ENCODE measurements around the gene PTPRN2. TPM values are rescaled to one million over a fixed set of nuclear protein-coding genes. Genes with fewer than 3 reads are reported as not detected.

The PTPRN2 gene
- total and polyA plus RNA-seq, 3 experiments from 2014 or later = 0.33 to 1.2 (median 0.42) TPM

GRCh38 chr7:158142657-158143056, 445.0 kb downstream of the PTPRN2 start:
- no peaks in the 10 kb centered on the region for H3K4me1 Mint-ChIP-seq
- no peak overlapping the region for H3K4me3 ChIP-seq (ENCODE audit: low read length)
- H3K27ac ChIP-seq (ENCODE audit: low read depth, low read length) = no peak overlapping the region
- peaks cover 0 to 5% (median 2%) of the 10 kb centered on the region in 5 donors for H3K9me3 Mint-ChIP-seq
- H3K27me3 Mint-ChIP-seq = peaks cover 0 to 1% of the 10 kb centered on the region in 2 donors
- CTCF ChIA-PET = no interaction called here
- no peaks in the 10 kb centered on the region for H3K4me1 ChIP-seq (ENCODE audit: insufficient read depth, low read length)
- H3K27me3 ChIP-seq (ENCODE audit: insufficient read depth, low read length, poor library complexity, severe bottlenecking) = no peaks in the 10 kb centered on the region
- DNase-seq = no peak
- POLR2A ChIA-PET = no interaction called here
- no peaks in the 10 kb centered on the region for H3K36me3 Mint-ChIP-seq
- peaks cover 2% of the 10 kb centered on the region for H3K9me3 ChIP-seq (ENCODE audit: low read length)
- no peak overlapping the region for H3K27ac Mint-ChIP-seq
- no peaks in the 10 kb centered on the region for H3K36me3 ChIP-seq (ENCODE audit: insufficient read depth, low read length)
- H3K4me3 Mint-ChIP-seq = no peak overlapping the region

GRCh38 chr7:158141806-158142518, 445.7 kb downstream of the PTPRN2 start:
- H3K4me1 Mint-ChIP-seq = no peaks in the 10 kb centered on the region
- H3K27me3 Mint-ChIP-seq = peaks cover 0 to 1% of the 10 kb centered on the region in 2 donors
- Histone ChIP-seq H3K9me3 (ENCODE audit: low read length) (no peaks in the 10 kb centered on the region), H3K27me3 (ENCODE audit: insufficient read depth, low read length, poor library complexity, severe bottlenecking) (no peaks in the 10 kb centered on the region), H3K4me1 (ENCODE audit: insufficient read depth, low read length) (no peaks in the 10 kb centered on the region), H3K27ac (ENCODE audit: low read depth, low read length) (no peak overlapping the region), H3K4me3 (ENCODE audit: low read length) (no peak overlapping the region), H3K36me3 (ENCODE audit: insufficient read depth, low read length) (no peaks in the 10 kb centered on the region)
- no peak for DNase-seq
- POLR2A ChIA-PET = no interaction called here
- H3K9me3 Mint-ChIP-seq = peaks cover 0 to 5% (median 2%) of the 10 kb centered on the region in 5 donors
- no peak overlapping the region for H3K27ac Mint-ChIP-seq
- no peaks in the 10 kb centered on the region for H3K36me3 Mint-ChIP-seq
- CTCF ChIA-PET = no interaction called here
- no peak overlapping the region for H3K4me3 Mint-ChIP-seq

GRCh38 chr7:158141221-158141582, 446.4 kb downstream of the PTPRN2 start:
- no peak overlapping the region for H3K27ac Mint-ChIP-seq
- DNase-seq = no peak

GRCh38 chr7:158140538-158141220, 446.9 kb downstream of the PTPRN2 start:
- Mint-ChIP-seq H3K27ac (no peak overlapping the region), H3K36me3 (no peaks in the 10 kb centered on the region), H3K4me1 (no peaks in the 10 kb centered on the region), H3K4me3 (no peak overlapping the region), H3K27me3 (peaks cover 0 to 1% of the 10 kb centered on the region in 2 donors), H3K9me3 (peaks cover 0 to 2% (median 0%) of the 10 kb centered on the region in 5 donors)
- H3K27ac ChIP-seq (ENCODE audit: low read depth, low read length) = no peak overlapping the region
- no peaks in the 10 kb centered on the region for H3K9me3 ChIP-seq (ENCODE audit: low read length)
- DNase-seq = no peak
- H3K27me3 ChIP-seq (ENCODE audit: insufficient read depth, low read length, poor library complexity, severe bottlenecking) = no peaks in the 10 kb centered on the region
- no peak overlapping the region for H3K4me3 ChIP-seq (ENCODE audit: low read length)
- H3K36me3 ChIP-seq (ENCODE audit: insufficient read depth, low read length) = no peaks in the 10 kb centered on the region
- POLR2A ChIA-PET = no interaction called here
- H3K4me1 ChIP-seq (ENCODE audit: insufficient read depth, low read length) = no peaks in the 10 kb centered on the region
- CTCF ChIA-PET = no interaction called here

More at GRCh38 chr7:158141221-158141582, 446.4 kb downstream of the PTPRN2 start:
- no peaks in the 10 kb centered on the region for H3K4me1 Mint-ChIP-seq
- no peaks in the 10 kb centered on the region for H3K36me3 ChIP-seq (ENCODE audit: insufficient read depth, low read length)
- H3K27me3 Mint-ChIP-seq = peaks cover 0 to 1% of the 10 kb centered on the region in 2 donors
- no peaks in the 10 kb centered on the region for H3K27me3 ChIP-seq (ENCODE audit: insufficient read depth, low read length, poor library complexity, severe bottlenecking)
- no peak overlapping the region for H3K4me3 Mint-ChIP-seq
- ChIA-PET POLR2A (no interaction called here), CTCF (no interaction called here)
- H3K9me3 Mint-ChIP-seq = peaks cover 0 to 4% (median 2%) of the 10 kb centered on the region in 5 donors
- no peaks in the 10 kb centered on the region for H3K36me3 Mint-ChIP-seq
- no peak overlapping the region for H3K4me3 ChIP-seq (ENCODE audit: low read length)
- H3K9me3 ChIP-seq (ENCODE audit: low read length) = no peaks in the 10 kb centered on the region
- H3K27ac ChIP-seq (ENCODE audit: low read depth, low read length) = no peak overlapping the region
- no peaks in the 10 kb centered on the region for H3K4me1 ChIP-seq (ENCODE audit: insufficient read depth, low read length)

- POLR2A ChIA-PET = no interaction called here
- no peaks in the 10 kb centered on the region for H3K36me3 Mint-ChIP-seq
- H3K4me1 ChIP-seq (ENCODE audit: insufficient read depth, low read length) = no peaks in the 10 kb centered on the region
These were observed 448.1 kb downstream of the PTPRN2 start for GRCh38 chr7:158139499-158139898.

GRCh38 chr7:158138329-158138597, 449.4 kb downstream of the PTPRN2 start:
- Mint-ChIP-seq H3K36me3 (no peaks in the 10 kb centered on the region), H3K27me3 (peaks cover 0 to 1% of the 10 kb centered on the region in 2 donors), H3K9me3 (peaks cover 0 to 2% (median 0%) of the 10 kb centered on the region in 5 donors), H3K4me1 (no peaks in the 10 kb centered on the region), H3K27ac (no peak overlapping the region), H3K4me3 (no peak overlapping the region)
- H3K9me3 ChIP-seq (ENCODE audit: low read length) = no peaks in the 10 kb centered on the region
- H3K4me3 ChIP-seq (ENCODE audit: low read length) = no peak overlapping the region
- no peak overlapping the region for H3K27ac ChIP-seq (ENCODE audit: low read depth, low read length)
- no peak for DNase-seq
- no peaks in the 10 kb centered on the region for H3K36me3 ChIP-seq (ENCODE audit: insufficient read depth, low read length)
- ChIA-PET POLR2A (no interaction called here), CTCF (no interaction called here)
- H3K27me3 ChIP-seq (ENCODE audit: insufficient read depth, low read length, poor library complexity, severe bottlenecking) = no peaks in the 10 kb centered on the region
- no peaks in the 10 kb centered on the region for H3K4me1 ChIP-seq (ENCODE audit: insufficient read depth, low read length)

More at GRCh38 chr7:158139499-158139898, 448.1 kb downstream of the PTPRN2 start:
- Histone ChIP-seq H3K27me3 (ENCODE audit: insufficient read depth, low read length, poor library complexity, severe bottlenecking) (no peaks in the 10 kb centered on the region), H3K27ac (ENCODE audit: low read depth, low read length) (no peak overlapping the region), H3K4me3 (ENCODE audit: low read length) (no peak overlapping the region), H3K36me3 (ENCODE audit: insufficient read depth, low read length) (no peaks in the 10 kb centered on the region), H3K9me3 (ENCODE audit: low read length) (no peaks in the 10 kb centered on the region)
- Mint-ChIP-seq H3K27ac (no peak overlapping the region), H3K9me3 (peaks cover 0 to 2% (median 0%) of the 10 kb centered on the region in 5 donors), H3K27me3 (peaks cover 0 to 1% of the 10 kb centered on the region in 2 donors), H3K4me1 (no peaks in the 10 kb centered on the region), H3K4me3 (no peak overlapping the region)
- CTCF ChIA-PET = no interaction called here
- no peak for DNase-seq

GRCh38 chr7:158137516-158138328, 449.9 kb downstream of the PTPRN2 start:
- no peak overlapping the region for H3K27ac Mint-ChIP-seq
- POLR2A ChIA-PET = no interaction called here

GRCh38 chr7:158135931-158136330, 451.7 kb downstream of the PTPRN2 start:
- Mint-ChIP-seq H3K4me3 (no peak overlapping the region), H3K36me3 (no peaks in the 10 kb centered on the region), H3K9me3 (no peaks in the 10 kb centered on the region), H3K27ac (no peak overlapping the region), H3K4me1 (no peaks in the 10 kb centered on the region), H3K27me3 (peaks cover 0 to 1% of the 10 kb centered on the region in 2 donors)
- Histone ChIP-seq H3K9me3 (ENCODE audit: low read length) (no peaks in the 10 kb centered on the region), H3K36me3 (ENCODE audit: insufficient read depth, low read length) (no peaks in the 10 kb centered on the region), H3K27ac (ENCODE audit: low read depth, low read length) (no peak overlapping the region), H3K4me3 (ENCODE audit: low read length) (no peak overlapping the region), H3K4me1 (ENCODE audit: insufficient read depth, low read length) (no peaks in the 10 kb centered on the region), H3K27me3 (ENCODE audit: insufficient read depth, low read length, poor library complexity, severe bottlenecking) (no peaks in the 10 kb centered on the region)
- POLR2A ChIA-PET = no interaction called here
- CTCF ChIA-PET = no interaction called here
- DNase-seq = peak in 1 of 5 donors; percentile 2

More at GRCh38 chr7:158137516-158138328, 449.9 kb downstream of the PTPRN2 start:
- Histone ChIP-seq H3K4me3 (ENCODE audit: low read length) (no peak overlapping the region), H3K36me3 (ENCODE audit: insufficient read depth, low read length) (no peaks in the 10 kb centered on the region), H3K27me3 (ENCODE audit: insufficient read depth, low read length, poor library complexity, severe bottlenecking) (no peaks in the 10 kb centered on the region), H3K27ac (ENCODE audit: low read depth, low read length) (no peak overlapping the region), H3K9me3 (ENCODE audit: low read length) (no peaks in the 10 kb centered on the region), H3K4me1 (ENCODE audit: insufficient read depth, low read length) (no peaks in the 10 kb centered on the region)
- no peak for DNase-seq
- Mint-ChIP-seq H3K27me3 (peaks cover 0 to 1% of the 10 kb centered on the region in 2 donors), H3K36me3 (no peaks in the 10 kb centered on the region), H3K4me1 (no peaks in the 10 kb centered on the region), H3K4me3 (no peak overlapping the region), H3K9me3 (no peaks in the 10 kb centered on the region)
- CTCF ChIA-PET = no interaction called here

Measured in CD8-positive, alpha-beta memory T cell (primary cell).